ENCODE data around the gene GJB4. TPM values are rescaled to one million over a fixed set of nuclear protein-coding genes. Genes with fewer than 3 reads are reported as not detected.
"Not testable (repeated sequence)": the region's sequence is repeated elsewhere in the genome, so short reads cannot be mapped to it uniquely, and the experiment has no call there.

GJB4 gene
- polyA plus RNA-seq, 1 of the 3 experiments (the other 2 are of a cell fraction): not detected

DNA sequence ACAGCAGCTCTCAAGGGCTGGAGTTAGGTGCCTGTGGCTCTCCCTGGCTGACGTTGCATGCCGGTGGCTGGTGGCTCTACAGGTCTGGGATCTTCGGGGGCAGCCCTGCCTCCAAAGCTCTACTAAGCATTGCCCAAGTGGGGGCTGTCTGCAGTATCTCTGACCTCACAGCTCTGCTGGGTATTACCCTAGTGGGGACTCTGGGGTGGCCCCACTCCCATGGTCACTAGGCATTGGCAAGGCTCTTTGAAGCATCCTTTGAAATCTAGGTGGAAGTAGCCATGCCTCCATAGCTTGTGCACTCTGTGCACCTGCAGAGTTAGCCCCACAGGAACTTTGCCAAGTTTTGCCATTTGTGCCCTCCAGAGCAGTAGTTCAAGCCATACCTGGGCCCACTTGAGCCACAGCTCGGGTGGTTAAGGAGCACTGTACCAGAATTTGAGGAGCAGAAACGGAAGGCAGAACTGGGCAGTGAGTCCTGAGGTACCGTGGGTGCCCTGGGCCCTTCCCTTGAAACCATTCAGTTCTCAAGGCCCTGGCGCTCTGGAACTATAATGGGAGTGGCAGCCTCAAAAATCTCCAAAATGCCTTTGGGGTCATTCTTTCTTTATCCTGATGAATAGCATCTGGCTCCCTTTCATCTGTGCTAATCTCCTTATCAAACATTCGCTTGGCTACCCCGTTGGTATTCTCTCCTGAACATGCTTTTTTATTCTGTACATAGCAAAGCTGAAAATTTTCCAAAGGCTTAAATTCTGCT lies 48.7 kb downstream of the GJB4 start:
- no peaks in the 10 kb centered on the region for H3K27me3 ChIP-seq (ENCODE audit: insufficient read depth)
- ChIA-PET CTCF (interaction anchor here (1.4 to 5.7 kb wide), 2 partner anchors 22 to 44 kb away, joined by 3 to 23 read pairs; no protein-coding TSS in a partner anchor), POLR2A (no interaction called here)
- H3K79me2 ChIP-seq (ENCODE audit: insufficient read depth): no peaks in the 10 kb centered on the region
- no peaks in the 10 kb centered on the region for H4K20me1 ChIP-seq (ENCODE audit: insufficient read depth)
- H3K36me3 ChIP-seq (replicated peaks in 1 of 2; ENCODE audit: control insufficient read depth in 1 of 2, insufficient read depth in 2 of 2, low read length in 1 of 2): no peaks in the 10 kb centered on the region
- H3K4me2 ChIP-seq: no peak overlapping the region
- H3K9me3 ChIP-seq: no peaks in the 10 kb centered on the region
- no peaks in the 10 kb centered on the region for H3K9me2 ChIP-seq
- no peaks in the 10 kb centered on the region for H3F3A ChIP-seq (replicated peaks; ENCODE audit: insufficient read depth)
- H3K9ac ChIP-seq: no peak overlapping the region
- 37% methylated on average over 6 of the region's 9 CpGs for WGBS (ENCODE audit: low lambda C conversion rate)
- no peak overlapping the region for H3K4me3 ChIP-seq (ENCODE audit: low read depth in 2 of 2, low read length in 1 of 2)
- TF ChIP-seq TAF1 (IDR thresholded peaks at IDR 0.05; ENCODE audit: borderline replicate concordance, low read depth, low read length) (no peak), FOSL2 (IDR thresholded peaks at IDR 0.05; ENCODE audit: borderline replicate concordance, low read depth) (no peak), GATA2 (CRISPR knock-in tag; IDR thresholded peaks at IDR 0.05) (no peak), RAD21 (IDR thresholded peaks at IDR 0.05; ENCODE audit: low read length) (no peak)
- TF ChIP-seq, protein P1, sequence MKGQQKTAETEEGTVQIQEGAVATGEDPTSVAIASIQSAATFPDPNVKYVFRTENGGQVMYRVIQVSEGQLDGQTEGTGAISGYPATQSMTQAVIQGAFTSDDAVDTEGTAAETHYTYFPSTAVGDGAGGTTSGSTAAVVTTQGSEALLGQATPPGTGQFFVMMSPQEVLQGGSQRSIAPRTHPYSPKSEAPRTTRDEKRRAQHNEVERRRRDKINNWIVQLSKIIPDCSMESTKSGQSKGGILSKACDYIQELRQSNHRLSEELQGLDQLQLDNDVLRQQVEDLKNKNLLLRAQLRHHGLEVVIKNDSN (IDR thresholded peaks at IDR 0.05; ENCODE audit: borderline replicate concordance, low read depth): no peak
- TF ChIP-seq, protein P2, sequence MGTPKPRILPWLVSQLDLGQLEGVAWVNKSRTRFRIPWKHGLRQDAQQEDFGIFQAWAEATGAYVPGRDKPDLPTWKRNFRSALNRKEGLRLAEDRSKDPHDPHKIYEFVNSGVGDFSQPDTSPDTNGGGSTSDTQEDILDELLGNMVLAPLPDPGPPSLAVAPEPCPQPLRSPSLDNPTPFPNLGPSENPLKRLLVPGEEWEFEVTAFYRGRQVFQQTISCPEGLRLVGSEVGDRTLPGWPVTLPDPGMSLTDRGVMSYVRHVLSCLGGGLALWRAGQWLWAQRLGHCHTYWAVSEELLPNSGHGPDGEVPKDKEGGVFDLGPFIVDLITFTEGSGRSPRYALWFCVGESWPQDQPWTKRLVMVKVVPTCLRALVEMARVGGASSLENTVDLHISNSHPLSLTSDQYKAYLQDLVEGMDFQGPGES (IDR thresholded peaks at IDR 0.05; ENCODE audit: low read depth, low read length): no peak
- TF ChIP-seq, protein P3, sequence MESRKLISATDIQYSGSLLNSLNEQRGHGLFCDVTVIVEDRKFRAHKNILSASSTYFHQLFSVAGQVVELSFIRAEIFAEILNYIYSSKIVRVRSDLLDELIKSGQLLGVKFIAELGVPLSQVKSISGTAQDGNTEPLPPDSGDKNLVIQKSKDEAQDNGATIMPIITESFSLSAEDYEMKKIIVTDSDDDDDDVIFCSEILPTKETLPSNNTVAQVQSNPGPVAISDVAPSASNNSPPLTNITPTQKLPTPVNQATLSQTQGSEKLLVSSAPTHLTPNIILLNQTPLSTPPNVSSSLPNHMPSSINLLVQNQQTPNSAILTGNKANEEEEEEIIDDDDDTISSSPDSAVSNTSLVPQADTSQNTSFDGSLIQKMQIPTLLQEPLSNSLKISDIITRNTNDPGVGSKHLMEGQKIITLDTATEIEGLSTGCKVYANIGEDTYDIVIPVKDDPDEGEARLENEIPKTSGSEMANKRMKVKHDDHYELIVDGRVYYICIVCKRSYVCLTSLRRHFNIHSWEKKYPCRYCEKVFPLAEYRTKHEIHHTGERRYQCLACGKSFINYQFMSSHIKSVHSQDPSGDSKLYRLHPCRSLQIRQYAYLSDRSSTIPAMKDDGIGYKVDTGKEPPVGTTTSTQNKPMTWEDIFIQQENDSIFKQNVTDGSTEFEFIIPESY (IDR thresholded peaks at IDR 0.05; ENCODE audit: borderline replicate concordance, low read depth): no peak
- no peak overlapping the region for H2AFZ ChIP-seq (ENCODE audit: low read depth)
- H3K4me1 ChIP-seq (ENCODE audit: control insufficient read depth in 1 of 2, insufficient read depth in 2 of 2, low read depth in 1 of 2, low read length in 1 of 2): peaks cover 0 to 9% of the 10 kb centered on the region in 2 experiments; a peak in 1 of 4 replicates
- no peak overlapping the region for H3K27ac ChIP-seq (ENCODE audit: low read depth in 2 of 2, low read length in 1 of 2)
- no peak for DNase-seq

DNA sequence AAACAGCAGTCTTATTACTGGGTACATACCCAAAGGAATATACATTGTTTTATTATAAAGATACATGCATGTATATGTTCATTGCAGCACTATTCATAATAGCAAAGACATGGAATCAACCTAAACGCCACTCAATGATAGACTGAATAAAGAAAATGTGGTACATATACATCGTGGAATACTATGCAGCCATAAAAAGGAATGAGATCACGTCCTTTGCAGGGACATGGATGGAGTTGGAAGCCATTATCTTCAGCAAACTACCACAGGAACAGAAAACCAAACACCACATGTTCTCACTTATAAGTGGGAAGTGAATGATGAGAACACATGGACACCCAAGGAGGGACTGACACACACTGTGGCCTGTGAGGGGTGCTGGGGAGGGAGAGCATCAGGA lies 51.2 kb downstream of the GJB4 start:
- CTCF ChIA-PET: interaction anchor here (5.7 kb wide), 1 partner anchor 42 kb away, joined by 23 read pairs; no protein-coding TSS in a partner anchor
- H2AFZ ChIP-seq (ENCODE audit: low read depth); H3K79me2 ChIP-seq (ENCODE audit: insufficient read depth); H3K9ac ChIP-seq; H3K36me3 ChIP-seq (replicated peaks in 1 of 2; ENCODE audit: control insufficient read depth in 1 of 2, insufficient read depth in 2 of 2, low read length in 1 of 2); H3K9me3 ChIP-seq; H3K27me3 ChIP-seq (ENCODE audit: insufficient read depth); DNase-seq; H3K27ac ChIP-seq (ENCODE audit: low read depth in 2 of 2, low read length in 1 of 2); POLR2A ChIA-PET; H3F3A ChIP-seq (replicated peaks; ENCODE audit: insufficient read depth); H3K4me1 ChIP-seq (ENCODE audit: control insufficient read depth in 1 of 2, insufficient read depth in 2 of 2, low read depth in 1 of 2, low read length in 1 of 2); H3K4me2 ChIP-seq; H3K4me3 ChIP-seq (ENCODE audit: low read depth in 2 of 2, low read length in 1 of 2); H3K9me2 ChIP-seq; H4K20me1 ChIP-seq (ENCODE audit: insufficient read depth): not testable (repeated sequence)
- 54% methylated on average over 3 of the region's 3 CpGs for WGBS (ENCODE audit: low lambda C conversion rate)

Other genes starting within 250 kb of the GJB4 start
- gene GJB5, start 4.7 kb upstream of the GJB4 start, polyA plus RNA-seq (2012; rRNA removed): not detected in 2 replicates
- not detected in 2 replicates for gene GJB3, start 21.5 kb downstream of the GJB4 start, polyA plus RNA-seq (2012; rRNA removed)
- not detected in 2 replicates for gene GJA4, start 33.3 kb downstream of the GJB4 start, polyA plus RNA-seq (2012; rRNA removed)
- 42.3 and 46.7 TPM in 2 replicates for gene SMIM12, start 100.0 kb downstream of the GJB4 start, polyA plus RNA-seq (2012; rRNA removed)
- gene DLGAP3, start 169.9 kb downstream of the GJB4 start, polyA plus RNA-seq (2012; rRNA removed): 0.05 and 0.15 TPM in 2 replicates
- gene TMEM35B, start 225.6 kb downstream of the GJB4 start, polyA plus RNA-seq (2012; rRNA removed): 47.4 and 61.7 TPM in 2 replicates